HepG2 (cell line): Measurements from ENCODE around the gene CRIM1. TPM values are rescaled to one million over a fixed set of nuclear protein-coding genes. Genes with fewer than 3 reads are reported as not detected.

ENCODE experiments used
- AHR ChIP-seq: IDR thresholded peaks from 2 replicates; pipeline ENCODE4 v1.6.1; 2018; ENCODE audit warnings: missing genetic modification reagents, missing compliant biosample characterization
- GTF3A ChIP-seq: sonication (generic); formaldehyde crosslinking; conservative IDR thresholded peaks from 2 replicates; pipeline ENCODE4 v1.4.0; 2020; ENCODE audit warnings: mild to moderate bottlenecking, missing genetic modification reagents
- HOXA3 ChIP-seq: sonication (generic); formaldehyde crosslinking; IDR thresholded peaks from 2 replicates; pipeline ENCODE4 v1.5.0; 2020; ENCODE audit warnings: missing genetic modification reagents
- JUN ChIP-seq: sonication (generic); formaldehyde crosslinking; IDR thresholded peaks from 2 replicates; pipeline ENCODE4 v1.4.0; 2020; ENCODE audit warnings: mild to moderate bottlenecking, missing genetic modification reagents
- KDM3A ChIP-seq: IDR thresholded peaks from 2 replicates; pipeline ENCODE4 v1.6.1; 2018; ENCODE audit warnings: low read depth, missing compliant biosample characterization
- KMT2B ChIP-seq: IDR thresholded peaks from 2 replicates; pipeline ENCODE4 v1.6.1; 2016; ENCODE audit warnings: missing genetic modification reagents, missing compliant biosample characterization
- MED13 ChIP-seq: sonication (generic); formaldehyde crosslinking; IDR thresholded peaks from 2 replicates; pipeline ENCODE4 v1.5.0; 2020; ENCODE audit warnings: missing genetic modification reagents
- MEIS1 ChIP-seq: sonication (generic); formaldehyde crosslinking; IDR thresholded peaks from 2 replicates; pipeline ENCODE4 v1.9.0; 2021; ENCODE audit warnings: mild to moderate bottlenecking, missing genetic modification reagents, moderate library complexity, borderline replicate concordance
- NFE2 ChIP-seq: sonication (generic); formaldehyde crosslinking; IDR thresholded peaks from 2 replicates; pipeline ENCODE4 v1.4.0; 2020; ENCODE audit warnings: missing genetic modification reagents
- ONECUT2 ChIP-seq: sonication (generic); formaldehyde crosslinking; IDR thresholded peaks from 2 replicates; pipeline ENCODE4 v1.4.0; 2020; ENCODE audit warnings: missing genetic modification reagents
- SIX4 ChIP-seq: sonication (generic); formaldehyde crosslinking; IDR thresholded peaks from 2 replicates; pipeline ENCODE4 v1.4.0; 2020; ENCODE audit warnings: missing genetic modification reagents
- SNAI1 ChIP-seq: sonication (generic); formaldehyde crosslinking; IDR thresholded peaks from 2 replicates; pipeline ENCODE4 v1.5.0; 2020; ENCODE audit warnings: mild to moderate bottlenecking, missing genetic modification reagents, borderline replicate concordance
- SSRP1 ChIP-seq: IDR thresholded peaks from 2 replicates; pipeline ENCODE4 v1.6.1; 2016; ENCODE audit warnings: control low read depth
- TCF12 ChIP-seq, 2 experiments: fragments of 450-650 bp in 1 of 2; sonication (generic) in 1 of 2; formaldehyde crosslinking in 1 of 2; IDR thresholded peaks; 2 replicates each; pipeline versions ENCODE4 v1.6.1 to v1.8.0; 2017 to 2022; ENCODE audit warnings: antibody characterized with exemption in 1 of 2, mild to moderate bottlenecking in 1 of 2, missing genetic modification reagents in 1 of 2, moderate library complexity in 1 of 2
- TOPORS ChIP-seq: sonication (generic); formaldehyde crosslinking; IDR thresholded peaks from 2 replicates; pipeline ENCODE4 v1.8.0; 2023; ENCODE audit warnings: mild to moderate bottlenecking, missing genetic modification reagents
- ZBTB42 ChIP-seq: sonication (generic); formaldehyde crosslinking; IDR thresholded peaks from 2 replicates; pipeline ENCODE4 v1.5.0; 2020; ENCODE audit warnings: mild to moderate bottlenecking, missing genetic modification reagents
- ZNF543 ChIP-seq: sonication (generic); formaldehyde crosslinking; IDR thresholded peaks from 2 replicates; pipeline ENCODE4 v1.4.0; 2020; ENCODE audit warnings: mild to moderate bottlenecking, missing genetic modification reagents
- ZNF605 ChIP-seq: sonication (generic); formaldehyde crosslinking; IDR thresholded peaks from 2 replicates; pipeline ENCODE4 v1.8.0; 2022; ENCODE audit warnings: mild to moderate bottlenecking, missing genetic modification reagents
- ZNF616 ChIP-seq: sonication (generic); formaldehyde crosslinking; IDR thresholded peaks from 2 replicates; pipeline ENCODE4 v1.5.0; 2020; ENCODE audit warnings: low read depth, mild to moderate bottlenecking, missing genetic modification reagents
- ZNF781 ChIP-seq: sonication (generic); formaldehyde crosslinking; IDR thresholded peaks from 2 replicates; pipeline ENCODE4 v1.5.1; 2020; ENCODE audit warnings: borderline replicate concordance, mild to moderate bottlenecking, missing genetic modification reagents; ENCODE audit errors: not compliant biosample characterization
- ZSCAN31 ChIP-seq: sonication (generic); formaldehyde crosslinking; IDR thresholded peaks from 2 replicates; pipeline ENCODE4 v1.5.0; 2020; ENCODE audit warnings: low read depth, mild to moderate bottlenecking, missing genetic modification reagents
- polyA plus RNA-seq, 8 experiments: library from polyadenylated mRNA; depleted of rRNA in 3 of 8; stranded (reverse) in 7 of 8; unstranded in 1 of 8; fragments of >200 nt; fragmentation: Illumina TruSeq in 4 of 8; extraction: Trizol in 4 of 8; gene quantifications; 2 replicates each; pipeline versions ENCODE4 v1.2.1 to v1.2.3, GENCODE V29; 2011 to 2016; ENCODE audit warnings: low read depth in 4 of 8, missing spikeins in 1 of 8, mixed read lengths in 1 of 8; ENCODE audit not compliant: insufficient read depth in 1 of 8
- total RNA-seq, 5 experiments: library from RNA; depleted of rRNA; stranded (reverse); fragments of >200 nt; fragmentation: Illumina TruSeq; extraction: Trizol; gene quantifications; 2 replicates each; pipeline ENCODE4 v1.2.3, GENCODE V29; 2016; ENCODE audit warnings: low read depth in 1 of 5
- TF ChIP-seq, protein P1 (sequence below): IDR thresholded peaks from 2 replicates; pipeline ENCODE4 v1.6.1; 2016; ENCODE audit warnings: mild to moderate bottlenecking, missing biosample characterization, missing genetic modification reagents
- TF ChIP-seq, protein P2 (sequence below): sonication (generic); formaldehyde crosslinking; IDR thresholded peaks from 2 replicates; pipeline ENCODE4 v1.5.1; 2020; ENCODE audit warnings: missing genetic modification reagents, mild to moderate bottlenecking, borderline replicate concordance
- TF ChIP-seq, protein P3 (sequence below): sonication (generic); formaldehyde crosslinking; IDR thresholded peaks from 2 replicates; pipeline ENCODE4 v1.4.0; 2020; ENCODE audit warnings: missing genetic modification reagents, borderline replicate concordance

The CRIM1 gene
- total and polyA plus RNA-seq, 2 of the 13 experiments (the other 11 are each of a cell fraction or from before 2014, with no cell fraction given) = 39.1 to 69.9 TPM

DNA sequence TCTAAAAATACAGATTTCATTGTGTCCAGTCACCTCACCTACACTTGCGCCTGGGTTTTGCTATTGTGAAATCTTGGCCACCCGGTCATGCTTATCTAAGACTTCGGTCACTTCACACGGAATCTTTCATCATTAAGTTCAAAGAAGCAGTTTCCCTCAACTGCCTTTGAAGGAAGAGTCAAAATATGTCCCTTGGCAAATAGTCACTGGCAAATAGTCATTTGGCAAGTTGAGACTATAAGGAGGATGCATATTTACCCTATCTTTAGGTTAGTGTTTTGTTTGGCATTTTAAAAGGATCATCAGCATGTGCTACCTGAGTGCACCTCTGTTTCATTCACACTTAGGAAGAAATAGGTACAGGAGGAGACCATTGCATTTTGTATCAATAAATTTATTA is 146.5 kb downstream of the CRIM1 start (continued):
- TF ChIP-seq NFE2 (CRISPR knock-in tag) (peak; percentile 29; the same call in 1 of the 2 replicates), GTF3A (CRISPR knock-in tag) (0 out of 2 replicates have a peak, but pooled peaks have one; percentile 74), TCF12 (IDR thresholded peaks at IDR 0.05) (no peak), TCF12 (CRISPR knock-in tag; IDR thresholded peaks at IDR 0.05) (peak; percentile 70; the same call in 1 of the 2 replicates), KDM3A (CRISPR knock-in tag) (peak; percentile 56; the same call in 1 of the 2 replicates), HOXA3 (peak; percentile 75), ZSCAN31 (CRISPR knock-in tag) (0 out of 2 replicates have a peak, but pooled peaks have one; percentile 70), KMT2B (CRISPR knock-in tag) (peak; percentile 49; the same call in 1 of the 2 replicates), ZNF781 (CRISPR knock-in tag) (no peak), AHR (CRISPR knock-in tag) (peak; percentile 35; the same call in 1 of the 2 replicates), JUN (CRISPR knock-in tag) (peak; percentile 88), ZBTB42 (CRISPR knock-in tag) (no peak), ZNF605 (CRISPR knock-in tag) (peak; percentile 68; the same call in 1 of the 2 replicates), SSRP1 (peak; percentile 76; the same call in 1 of the 2 replicates), ONECUT2 (CRISPR knock-in tag) (peak; percentile 54; the same call in 1 of the 2 replicates), TOPORS (CRISPR knock-in tag) (no peak), MED13 (CRISPR knock-in tag) (peak; percentile 87; the same call in 1 of the 2 replicates), MEIS1 (CRISPR knock-in tag) (peak; percentile 57; the same call in 1 of the 2 replicates), ZNF543 (peak; percentile 80; the same call in 1 of the 2 replicates), ZNF616 (CRISPR knock-in tag) (no peak), SIX4 (CRISPR knock-in tag) (peak; percentile 95), SNAI1 (0 out of 2 replicates have a peak, but pooled peaks have one; percentile 42)
- TF ChIP-seq, protein P1, sequence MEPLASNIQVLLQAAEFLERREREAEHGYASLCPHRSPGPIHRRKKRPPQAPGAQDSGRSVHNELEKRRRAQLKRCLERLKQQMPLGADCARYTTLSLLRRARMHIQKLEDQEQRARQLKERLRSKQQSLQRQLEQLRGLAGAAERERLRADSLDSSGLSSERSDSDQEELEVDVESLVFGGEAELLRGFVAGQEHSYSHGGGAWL (CRISPR knock-in tag) = no peak
- TF ChIP-seq, protein P2, sequence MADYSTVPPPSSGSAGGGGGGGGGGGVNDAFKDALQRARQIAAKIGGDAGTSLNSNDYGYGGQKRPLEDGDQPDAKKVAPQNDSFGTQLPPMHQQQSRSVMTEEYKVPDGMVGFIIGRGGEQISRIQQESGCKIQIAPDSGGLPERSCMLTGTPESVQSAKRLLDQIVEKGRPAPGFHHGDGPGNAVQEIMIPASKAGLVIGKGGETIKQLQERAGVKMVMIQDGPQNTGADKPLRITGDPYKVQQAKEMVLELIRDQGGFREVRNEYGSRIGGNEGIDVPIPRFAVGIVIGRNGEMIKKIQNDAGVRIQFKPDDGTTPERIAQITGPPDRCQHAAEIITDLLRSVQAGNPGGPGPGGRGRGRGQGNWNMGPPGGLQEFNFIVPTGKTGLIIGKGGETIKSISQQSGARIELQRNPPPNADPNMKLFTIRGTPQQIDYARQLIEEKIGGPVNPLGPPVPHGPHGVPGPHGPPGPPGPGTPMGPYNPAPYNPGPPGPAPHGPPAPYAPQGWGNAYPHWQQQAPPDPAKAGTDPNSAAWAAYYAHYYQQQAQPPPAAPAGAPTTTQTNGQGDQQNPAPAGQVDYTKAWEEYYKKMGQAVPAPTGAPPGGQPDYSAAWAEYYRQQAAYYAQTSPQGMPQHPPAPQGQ (CRISPR knock-in tag) = 0 out of 2 replicates have a peak, but pooled peaks have one; percentile 13
- TF ChIP-seq, protein P3, sequence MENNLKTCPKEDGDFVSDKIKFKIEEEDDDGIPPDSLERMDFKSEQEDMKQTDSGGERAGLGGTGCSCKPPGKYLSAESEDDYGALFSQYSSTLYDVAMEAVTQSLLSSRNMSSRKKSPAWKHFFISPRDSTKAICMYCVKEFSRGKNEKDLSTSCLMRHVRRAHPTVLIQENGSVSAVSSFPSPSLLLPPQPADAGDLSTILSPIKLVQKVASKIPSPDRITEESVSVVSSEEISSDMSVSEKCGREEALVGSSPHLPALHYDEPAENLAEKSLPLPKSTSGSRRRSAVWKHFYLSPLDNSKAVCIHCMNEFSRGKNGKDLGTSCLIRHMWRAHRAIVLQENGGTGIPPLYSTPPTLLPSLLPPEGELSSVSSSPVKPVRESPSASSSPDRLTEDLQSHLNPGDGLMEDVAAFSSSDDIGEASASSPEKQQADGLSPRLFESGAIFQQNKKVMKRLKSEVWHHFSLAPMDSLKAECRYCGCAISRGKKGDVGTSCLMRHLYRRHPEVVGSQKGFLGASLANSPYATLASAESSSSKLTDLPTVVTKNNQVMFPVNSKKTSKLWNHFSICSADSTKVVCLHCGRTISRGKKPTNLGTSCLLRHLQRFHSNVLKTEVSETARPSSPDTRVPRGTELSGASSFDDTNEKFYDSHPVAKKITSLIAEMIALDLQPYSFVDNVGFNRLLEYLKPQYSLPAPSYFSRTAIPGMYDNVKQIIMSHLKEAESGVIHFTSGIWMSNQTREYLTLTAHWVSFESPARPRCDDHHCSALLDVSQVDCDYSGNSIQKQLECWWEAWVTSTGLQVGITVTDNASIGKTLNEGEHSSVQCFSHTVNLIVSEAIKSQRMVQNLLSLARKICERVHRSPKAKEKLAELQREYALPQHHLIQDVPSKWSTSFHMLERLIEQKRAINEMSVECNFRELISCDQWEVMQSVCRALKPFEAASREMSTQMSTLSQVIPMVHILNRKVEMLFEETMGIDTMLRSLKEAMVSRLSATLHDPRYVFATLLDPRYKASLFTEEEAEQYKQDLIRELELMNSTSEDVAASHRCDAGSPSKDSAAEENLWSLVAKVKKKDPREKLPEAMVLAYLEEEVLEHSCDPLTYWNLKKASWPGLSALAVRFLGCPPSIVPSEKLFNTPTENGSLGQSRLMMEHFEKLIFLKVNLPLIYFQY (CRISPR knock-in tag) = peak; percentile 76; the same call in 1 of the 2 replicates
